Pancreas (tissue), 10 donors: Measurements from ENCODE around the gene COL28A1. TPM values are rescaled to one million over a fixed set of nuclear protein-coding genes. Genes with fewer than 3 reads are reported as not detected.
"Not testable (repeated sequence)": the region's sequence is repeated elsewhere in the genome, so short reads cannot be mapped to it uniquely, and the experiment has no call there.

Source experiments
- ATAC-seq, 4 donors: fragments of 200-7000 bp; cut with Tn5 transposase; one replicate each; pipeline versions ENCODE4 v1.8.0 to v1.9.1; 2020; ENCODE audit warnings: mild to moderate bottlenecking in 4 of 4, moderate library complexity in 4 of 4
- DNase-seq, 6 donors: peaks; one replicate each; pipeline ENCODE4 v3.0.0-alpha.2; 2020
- FAIRE-seq: peaks from 2 replicates; lab custom pipeline; 2012; peaks lifted over from hg19 to GRCh38; lab: Jason Lieb, UNC
- H3K27ac ChIP-seq, 4 donors: fragments of 200-600 bp; sonication (generic); 1 replicate in 3 of 4; 2 replicates in 1 of 4; pipeline versions ENCODE4 v1.5.0 to v1.8.0; 2020
- H3K27me3 ChIP-seq, 4 donors: fragments of 200-600 bp; one replicate each; pipeline ENCODE4 v1.8.0; 2021
- H3K36me3 ChIP-seq, 3 donors: fragments of 200-600 bp; sonication (generic) in 1 of 3; one replicate each; pipeline versions ENCODE4 v1.5.0 to v1.8.0; 2020 to 2021
- H3K4me1 ChIP-seq, 3 donors: fragments of 200-600 bp; one replicate each; pipeline ENCODE4 v1.8.0; 2021
- H3K4me3 ChIP-seq, 4 donors: fragments of 200-600 bp; sonication (generic) in 2 of 4; one replicate each; pipeline versions ENCODE4 v1.5.0 to v1.8.0; 2020 to 2021
- H3K9me3 ChIP-seq, 4 donors: fragments of 200-600 bp; one replicate each; pipeline ENCODE4 v1.8.0; 2021
- WGBS, 2 donors: extraction: QIAGEN DNeasy Blood & Tissue Kit; methylation state at CpG; one replicate each; pipeline ENCODE4 v1.1.7; 2013; 5-methylcytosine and 5-hydroxymethylcytosine counted together
- intact Hi-C, 3 donors: fragments of 100-400 bp; cut with DNase I; formaldehyde crosslinking; loops; one replicate each; pipeline versions ENCODE4 v1.11.1 to v1.14.2; 2022
- polyA plus RNA-seq, 2 donors: library from polyadenylated mRNA; stranded (reverse); fragments of 200-250 nt; gene quantifications; one replicate each; pipeline ENCODE4 v1.2.3, GENCODE V29; 2013
- total RNA-seq, 6 donors: library from RNA; stranded (reverse); fragmentation: NEBNext Ultra II Directional in 4 of 6; extraction: Animal tissue kit (Norgen Biotek cat#: 25700) in 4 of 6; gene quantifications; one replicate each; pipeline versions ENCODE4 v1.2.1 to v1.2.4, GENCODE V29; 2021 to 2023
- TF ChIP-seq, protein P1 (sequence below), 4 donors: fragments of 200-600 bp; sonication (generic) in 3 of 4; IDR thresholded peaks; one replicate each; pipeline versions ENCODE4 v1.5.0 to v1.8.0; 2021; ENCODE audit warnings: antibody characterized with exemption in 4 of 4
- donor health status: healthy with polysubstance abuse.
- donor health status: DM: no; HTN: no; CAD: no; lungs with moderate emphysema.
- donor health status: DM: no; HTN: no; CAD: no.
- donor health status: control.
- donor health status: control.
- donor health status: Bipolar disorder and iron deficiency.
- donor health status: DM: yes; HTN: yes; CAD: no.
- donor health status: DM: no; HTN: no; CAD: no.
- donor health status: DM: no; HTN: no; CAD: no.
- donor health status: DM: yes; HTN: yes; CAD: no.

COL28A1 gene
- total and polyA plus RNA-seq, 8 donors: 0.84 to 14.4 (median 3.5) TPM

DNA sequence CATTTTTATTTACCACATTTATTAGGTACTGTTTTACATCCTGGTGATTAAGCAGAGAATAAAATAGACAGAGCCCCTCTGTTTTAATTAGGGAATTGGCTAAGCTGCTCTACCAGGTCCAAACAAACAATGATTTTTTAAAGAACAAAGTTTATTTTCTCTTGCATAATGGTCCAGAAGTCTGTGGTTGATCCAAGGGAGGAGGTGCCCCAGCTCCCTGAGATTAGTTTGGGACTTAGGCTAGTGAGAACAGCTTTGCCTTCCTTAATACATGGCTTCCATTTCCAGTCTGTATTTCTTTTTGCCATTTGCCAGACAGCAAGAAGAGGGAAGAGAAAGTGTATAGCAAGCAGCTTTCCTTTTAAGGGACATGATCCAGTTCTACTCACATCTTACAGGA, 28.1 kb upstream of the COL28A1 start:
- FAIRE-seq (no peak), DNase-seq (no peak), ATAC-seq (no peak)
- Histone ChIP-seq H3K36me3 (no peaks in the 10 kb centered on the region), H3K4me1 (peaks cover under 1 to 31% (median 25%) of the 10 kb centered on the region in 3 donors), H3K4me3 (peak overlapping the region in 1 of 4 donors; percentile 78), H3K27me3 (no peaks in the 10 kb centered on the region), H3K27ac (no peak overlapping the region), H3K9me3 (no peaks in the 10 kb centered on the region)
- TF ChIP-seq, protein P1, sequence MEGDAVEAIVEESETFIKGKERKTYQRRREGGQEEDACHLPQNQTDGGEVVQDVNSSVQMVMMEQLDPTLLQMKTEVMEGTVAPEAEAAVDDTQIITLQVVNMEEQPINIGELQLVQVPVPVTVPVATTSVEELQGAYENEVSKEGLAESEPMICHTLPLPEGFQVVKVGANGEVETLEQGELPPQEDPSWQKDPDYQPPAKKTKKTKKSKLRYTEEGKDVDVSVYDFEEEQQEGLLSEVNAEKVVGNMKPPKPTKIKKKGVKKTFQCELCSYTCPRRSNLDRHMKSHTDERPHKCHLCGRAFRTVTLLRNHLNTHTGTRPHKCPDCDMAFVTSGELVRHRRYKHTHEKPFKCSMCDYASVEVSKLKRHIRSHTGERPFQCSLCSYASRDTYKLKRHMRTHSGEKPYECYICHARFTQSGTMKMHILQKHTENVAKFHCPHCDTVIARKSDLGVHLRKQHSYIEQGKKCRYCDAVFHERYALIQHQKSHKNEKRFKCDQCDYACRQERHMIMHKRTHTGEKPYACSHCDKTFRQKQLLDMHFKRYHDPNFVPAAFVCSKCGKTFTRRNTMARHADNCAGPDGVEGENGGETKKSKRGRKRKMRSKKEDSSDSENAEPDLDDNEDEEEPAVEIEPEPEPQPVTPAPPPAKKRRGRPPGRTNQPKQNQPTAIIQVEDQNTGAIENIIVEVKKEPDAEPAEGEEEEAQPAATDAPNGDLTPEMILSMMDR (IDR thresholded peaks at IDR 0.05): no peak
- intact Hi-C loops: no loop called here

DNA sequence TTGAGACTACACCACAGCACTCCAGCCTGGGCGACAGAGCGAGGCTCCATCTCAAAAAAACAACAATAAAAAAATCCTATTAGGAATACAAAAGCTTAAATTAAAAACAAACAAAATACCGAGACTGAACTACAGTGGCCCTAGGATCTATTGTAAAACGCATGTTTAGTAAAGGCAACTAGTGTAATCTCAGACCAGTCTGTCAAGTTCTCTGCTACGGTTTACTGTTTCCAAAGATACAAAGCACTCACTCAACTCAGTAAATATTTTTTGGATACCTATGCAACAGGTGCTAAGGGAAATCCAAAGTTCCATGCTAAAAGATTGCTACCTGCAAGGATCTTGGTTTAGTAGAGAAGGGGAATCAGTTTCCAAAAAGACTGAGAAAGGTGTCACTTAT, 27.6 kb upstream of the COL28A1 start:
- Histone ChIP-seq H3K36me3 (no peaks in the 10 kb centered on the region), H3K9me3 (no peaks in the 10 kb centered on the region), H3K27ac (no peak overlapping the region), H3K27me3 (no peaks in the 10 kb centered on the region), H3K4me3 (peak overlapping the region in 1 of 4 donors; percentile 78), H3K4me1 (peaks cover 0 to 26% (median 19%) of the 10 kb centered on the region in 3 donors)
- FAIRE-seq (no peak), ATAC-seq (no peak), DNase-seq (no peak)
- TF ChIP-seq, protein P1 (IDR thresholded peaks at IDR 0.05): no peak
- intact Hi-C loops: no loop called here
- WGBS, 2 donors: 49 to 50% methylated on average over 5 of the region's 5 CpGs

DNA sequence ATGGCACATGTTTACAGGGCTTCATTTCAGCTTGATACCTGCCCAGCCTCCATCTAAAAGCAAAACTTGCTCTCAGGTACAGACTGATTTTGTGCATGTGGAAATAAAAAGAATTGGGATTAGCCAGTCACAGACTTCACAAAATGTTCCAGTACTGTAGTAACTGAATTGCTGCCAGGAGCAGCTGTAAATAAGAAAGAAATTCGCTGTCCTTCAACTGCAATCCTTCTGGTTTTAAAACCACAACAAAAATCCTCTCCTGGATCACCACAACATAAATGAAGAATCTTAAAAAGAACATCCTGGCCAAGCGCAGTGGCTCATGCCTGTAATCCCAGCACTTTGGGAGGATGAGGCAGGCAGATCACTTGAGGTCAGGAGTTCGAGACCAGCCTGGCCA, 27.1 kb upstream of the COL28A1 start:
- Histone ChIP-seq H3K4me1 (peaks cover 0 to 22% (median 14%) of the 10 kb centered on the region in 3 donors), H3K4me3 (peak overlapping the region in 1 of 4 donors; percentile 78), H3K36me3 (no peaks in the 10 kb centered on the region), H3K27ac (no peak overlapping the region), H3K9me3 (no peaks in the 10 kb centered on the region), H3K27me3 (no peaks in the 10 kb centered on the region)
- TF ChIP-seq, protein P1 (IDR thresholded peaks at IDR 0.05): no peak
- no peak for DNase-seq
- no peak for ATAC-seq
- FAIRE-seq: no peak
- 70 to 73% methylated on average over 3 of the region's 3 CpGs for WGBS, 2 donors
- intact Hi-C loops: no loop called here

DNA sequence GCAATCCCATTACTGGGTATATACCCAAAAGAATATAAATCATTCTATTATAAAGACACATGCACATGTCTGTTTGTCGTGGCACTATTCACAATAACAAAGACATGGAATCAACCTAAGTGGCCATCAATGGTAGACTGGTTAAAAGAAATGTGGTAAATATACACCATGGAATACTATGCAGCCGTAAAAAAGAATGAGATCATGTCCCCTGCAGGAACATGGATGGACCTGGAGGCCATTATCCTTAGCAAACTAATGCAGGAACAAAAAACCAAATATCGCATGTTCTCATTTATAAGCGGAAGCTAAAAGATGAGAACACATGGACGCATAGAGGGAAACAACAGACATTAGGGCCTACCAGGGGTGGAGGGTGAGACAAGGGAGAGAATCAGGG, 25.9 kb upstream of the COL28A1 start:
- intact Hi-C loops, H3K4me3 ChIP-seq, FAIRE-seq, H3K9me3 ChIP-seq, DNase-seq, ATAC-seq, H3K27me3 ChIP-seq, H3K36me3 ChIP-seq, H3K27ac ChIP-seq: not testable (repeated sequence)
- WGBS, 2 donors: 98 to 99% methylated on average over 5 of the region's 5 CpGs
- peaks cover 0 to 22% (median 12%) of the 10 kb centered on the region in 3 donors for H3K4me1 ChIP-seq

DNA sequence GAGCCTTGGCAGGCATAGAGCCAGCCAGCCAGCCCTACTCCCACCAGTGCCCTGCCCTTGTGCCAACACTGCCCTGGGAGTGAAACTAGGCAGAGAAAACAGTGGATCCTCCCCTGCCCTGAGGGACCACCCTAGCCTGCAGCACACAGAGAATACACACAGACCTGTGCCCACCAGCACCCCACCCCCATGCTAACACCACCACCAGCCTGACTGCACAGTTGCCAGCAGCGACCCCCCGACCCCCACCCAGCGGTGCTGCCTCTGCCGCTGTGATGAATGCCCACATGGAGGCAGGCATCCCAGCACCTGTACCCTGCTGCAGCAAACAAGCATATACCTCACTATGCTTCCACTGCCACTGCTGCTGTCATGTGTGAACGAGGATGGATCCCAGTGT, 21.6 kb upstream of the COL28A1 start:
- DNase-seq (peak in 2 of 6 donors; percentile 27 to 52), ATAC-seq (no peak)

More for the DNA sequence above, 21.6 kb upstream of the COL28A1 start:
- Histone ChIP-seq H3K27me3 (no peaks in the 10 kb centered on the region), H3K27ac (no peak overlapping the region), H3K4me3 (no peak overlapping the region), H3K9me3 (no peaks in the 10 kb centered on the region), H3K36me3 (no peaks in the 10 kb centered on the region), H3K4me1 (peaks cover 0 to 12% (median 5%) of the 10 kb centered on the region in 3 donors)
- FAIRE-seq: no peak
- intact Hi-C loops: no loop called here
- WGBS, 2 donors: 96 to 100% methylated on average over 5 of the region's 5 CpGs
- TF ChIP-seq, protein P1 (IDR thresholded peaks at IDR 0.05): no peak
